Right atrium auricular region (tissue), 2 donors: ENCODE measurements around the gene GDF9. TPM values are rescaled to one million over a fixed set of nuclear protein-coding genes. Genes with fewer than 3 reads are reported as not detected.

Experiments used
- DNase-seq: peaks from one replicate; pipeline ENCODE4 v3.0.0-alpha.2; 2019; ENCODE audit warnings: low spot score
- H3K27ac ChIP-seq, 2 donors: fragments of 200-600 bp; sonication (generic); 1 replicate in 1 of 2; 2 replicates in 1 of 2; pipeline ENCODE4 v1.5.1; 2016 to 2019
- H3K27me3 ChIP-seq, 2 donors: fragments of 200-600 bp; sonication (generic); one replicate each; pipeline versions ENCODE4 v1.5.1 to v1.6.0; 2017 to 2019
- H3K36me3 ChIP-seq: fragments of 200-600 bp; sonication (generic); one replicate; pipeline ENCODE4 v1.5.1; 2016
- H3K4me1 ChIP-seq, 2 donors: fragments of 200-600 bp; sonication (generic); one replicate each; pipeline versions ENCODE4 v1.5.1 to v1.6.0; 2017 to 2019
- H3K4me3 ChIP-seq, 2 donors: fragments of 200-600 bp; sonication (generic); 1 replicate in 1 of 2; 2 replicates in 1 of 2; pipeline ENCODE4 v1.5.1; 2017 to 2019; ENCODE audit warnings: mild to moderate bottlenecking in 1 of 2, moderate library complexity in 1 of 2
- H3K9me3 ChIP-seq, 2 donors: fragments of 200-600 bp; sonication (generic); one replicate each; pipeline ENCODE4 v1.5.1; 2019
- CTCF ChIP-seq, 2 donors: fragments of 200-600 bp; sonication (generic); IDR thresholded peaks; one replicate each; pipeline ENCODE4 v1.5.1; 2019; ENCODE audit warnings: antibody characterized with exemption in 2 of 2
- total RNA-seq, 2 donors: library from RNA; depleted of rRNA; stranded (reverse); fragments of >200 nt; gene quantifications; one replicate each; pipeline ENCODE4 v1.1.0, GENCODE V29; 2016

The GDF9 gene
- total RNA-seq, 2 donors from 2014 or later, result 0.20 to 0.22 TPM

- no peak for TF ChIP-seq CTCF (IDR thresholded peaks at IDR 0.05)
- H3K4me1 ChIP-seq, result no peaks in the 10 kb centered on the region
- H3K27me3 ChIP-seq, result no peaks in the 10 kb centered on the region
- H3K9me3 ChIP-seq, result no peaks in the 10 kb centered on the region
- no peak overlapping the region for H3K4me3 ChIP-seq
- H3K36me3 ChIP-seq, result peaks cover 44% of the 10 kb centered on the region
- H3K27ac ChIP-seq, result no peak overlapping the region
- DNase-seq, result no peak
Observed at GRCh38 chr5:132901730-132902129, 35.5 kb upstream of the GDF9 start.

DNA sequence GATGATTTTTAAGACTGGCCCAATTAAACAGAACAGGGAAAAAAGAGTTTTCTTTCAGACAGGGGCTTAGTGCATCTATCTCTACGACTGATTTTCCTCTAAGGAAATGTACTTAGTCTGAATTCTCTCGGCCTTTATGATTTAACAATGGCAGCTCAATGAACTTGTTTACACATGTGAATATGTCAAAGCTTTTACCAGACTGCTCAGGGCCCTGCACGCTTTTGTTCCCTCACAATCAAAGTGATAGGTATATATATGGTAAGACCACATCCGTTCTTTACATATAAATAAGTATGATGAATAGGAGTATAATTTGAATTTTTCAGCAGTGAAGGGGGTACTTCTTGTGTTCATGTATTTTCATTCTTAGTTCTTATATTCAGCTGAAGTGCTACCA lies 34.8 kb upstream of the GDF9 start:
- H3K36me3 ChIP-seq, result peaks cover 51% of the 10 kb centered on the region
- H3K27me3 ChIP-seq, result no peaks in the 10 kb centered on the region
- no peaks in the 10 kb centered on the region for H3K9me3 ChIP-seq
- DNase-seq, result no peak
- no peak overlapping the region for H3K27ac ChIP-seq
- no peak overlapping the region for H3K4me3 ChIP-seq
- peaks cover 0 to 2% of the 10 kb centered on the region in 2 donors for H3K4me1 ChIP-seq
- no peak for TF ChIP-seq CTCF (IDR thresholded peaks at IDR 0.05)

GRCh38 chr5:132898094-132898493 lies 31.8 kb upstream of the GDF9 start:
- no peak overlapping the region for H3K27ac ChIP-seq
- H3K27me3 ChIP-seq, result no peaks in the 10 kb centered on the region
- peaks cover 0 to 7% of the 10 kb centered on the region in 2 donors for H3K4me1 ChIP-seq
- DNase-seq, result no peak
- no peak for TF ChIP-seq CTCF (IDR thresholded peaks at IDR 0.05)
- H3K36me3 ChIP-seq, result peaks cover 68% of the 10 kb centered on the region
- H3K4me3 ChIP-seq, result no peak overlapping the region
- H3K9me3 ChIP-seq, result no peaks in the 10 kb centered on the region

GRCh38 chr5:132896685-132897084 lies 30.4 kb upstream of the GDF9 start:
- Histone ChIP-seq H3K27me3 (no peaks in the 10 kb centered on the region), H3K9me3 (no peaks in the 10 kb centered on the region), H3K4me1 (peaks cover 0 to 7% of the 10 kb centered on the region in 2 donors), H3K4me3 (no peak overlapping the region), H3K36me3 (peaks cover 77% of the 10 kb centered on the region), H3K27ac (no peak overlapping the region)
- no peak for TF ChIP-seq CTCF (IDR thresholded peaks at IDR 0.05)
- no peak for DNase-seq

DNA sequence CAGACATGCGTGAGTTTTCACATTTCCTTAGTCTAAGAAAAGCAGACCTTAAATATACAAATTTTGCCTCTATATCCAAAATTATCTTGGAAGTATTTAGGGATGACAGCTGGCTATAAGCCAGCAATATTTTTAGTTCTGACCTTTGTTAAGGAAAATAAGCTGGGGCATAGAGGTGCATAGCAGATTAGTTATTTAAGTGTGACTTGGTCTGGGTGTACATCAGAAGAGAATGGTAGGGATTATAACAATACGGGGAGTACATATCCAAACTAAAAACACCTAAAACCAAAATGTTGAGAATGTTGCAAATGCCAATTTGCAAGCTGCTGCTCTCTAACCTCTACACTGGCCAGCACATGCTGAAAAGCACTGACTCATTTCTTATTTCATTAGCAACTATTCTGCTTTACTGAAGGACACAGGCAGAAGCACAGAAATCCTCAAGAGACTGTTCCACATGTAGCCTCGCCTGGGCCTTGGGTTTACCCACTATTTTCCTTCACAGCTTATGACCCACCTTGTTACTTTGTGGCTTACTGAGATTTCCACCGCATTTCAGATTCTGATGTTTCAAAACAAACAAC lies 29.5 kb upstream of the GDF9 start:
- Histone ChIP-seq H3K27ac (no peak overlapping the region), H3K4me3 (no peak overlapping the region), H3K4me1 (peaks cover 0 to 7% of the 10 kb centered on the region in 2 donors), H3K9me3 (no peaks in the 10 kb centered on the region), H3K27me3 (no peaks in the 10 kb centered on the region), H3K36me3 (peaks cover 78% of the 10 kb centered on the region)
- TF ChIP-seq CTCF (IDR thresholded peaks at IDR 0.05), result no peak
- no peak for DNase-seq

GRCh38 chr5:132890817-132891216 lies 24.5 kb upstream of the GDF9 start:
- TF ChIP-seq CTCF (IDR thresholded peaks at IDR 0.05), result no peak
- no peak for DNase-seq
- Histone ChIP-seq H3K4me1 (peaks cover 0 to 4% of the 10 kb centered on the region in 2 donors), H3K36me3 (peaks cover 81% of the 10 kb centered on the region), H3K4me3 (no peak overlapping the region), H3K9me3 (no peaks in the 10 kb centered on the region), H3K27me3 (no peaks in the 10 kb centered on the region), H3K27ac (no peak overlapping the region)
